GM18508 (cell line): ENCODE data around the gene CFAP97.

Experiments used
- ATAC-seq: cut with Tn5 transposase; IDR thresholded peaks from one replicate; pipeline ENCODE4 v1.9.1; 2021; ENCODE audit warnings: moderate number of reproducible peaks; ENCODE audit not compliant: insufficient read depth, unreplicated experiment

CFAP97 gene

DNA sequence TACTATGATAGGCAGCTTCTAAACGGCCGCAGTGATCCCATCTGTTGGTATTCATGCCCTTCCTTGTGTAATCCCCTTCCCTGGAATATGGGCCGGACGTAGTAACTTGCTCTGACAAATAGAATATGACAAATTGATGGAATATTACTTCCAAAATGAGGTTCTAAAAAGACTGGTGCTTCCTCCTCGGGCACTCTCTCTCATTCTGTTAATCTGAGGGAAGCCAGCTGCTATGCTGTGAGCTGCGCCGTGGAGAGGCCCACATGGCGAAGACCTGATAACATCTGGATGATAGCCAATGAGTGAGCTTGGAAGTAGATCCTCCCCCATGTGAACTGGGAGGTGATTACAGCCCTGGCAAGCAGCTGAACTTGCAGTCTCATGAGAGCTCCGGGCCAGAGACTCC lies 88.0 kb downstream of the CFAP97 start:
- no peak for ATAC-seq

- ATAC-seq = no peak
Observed at GRCh38 chr4:185113340-185113739, 90.5 kb downstream of the CFAP97 start.

DNA sequence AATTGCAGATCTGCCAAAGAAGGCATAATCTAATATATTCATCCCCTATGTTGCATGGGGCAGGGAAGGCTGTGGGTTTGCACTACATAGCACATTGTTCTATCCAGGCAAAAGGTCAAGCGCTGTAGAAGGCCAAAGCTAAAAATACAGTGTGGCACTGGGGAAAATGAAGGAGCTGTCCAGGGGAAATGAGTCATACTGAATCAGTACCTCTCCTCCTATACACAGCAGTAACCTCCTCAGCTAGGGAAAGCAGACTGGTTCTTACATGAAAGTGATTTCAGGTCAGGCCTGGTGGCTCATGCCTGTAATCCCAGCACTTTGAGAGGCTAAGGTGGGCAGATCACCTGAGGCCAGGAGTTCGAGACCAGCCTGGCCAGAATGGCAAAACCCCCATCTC lies 91.7 kb downstream of the CFAP97 start:
- ATAC-seq = no peak

DNA sequence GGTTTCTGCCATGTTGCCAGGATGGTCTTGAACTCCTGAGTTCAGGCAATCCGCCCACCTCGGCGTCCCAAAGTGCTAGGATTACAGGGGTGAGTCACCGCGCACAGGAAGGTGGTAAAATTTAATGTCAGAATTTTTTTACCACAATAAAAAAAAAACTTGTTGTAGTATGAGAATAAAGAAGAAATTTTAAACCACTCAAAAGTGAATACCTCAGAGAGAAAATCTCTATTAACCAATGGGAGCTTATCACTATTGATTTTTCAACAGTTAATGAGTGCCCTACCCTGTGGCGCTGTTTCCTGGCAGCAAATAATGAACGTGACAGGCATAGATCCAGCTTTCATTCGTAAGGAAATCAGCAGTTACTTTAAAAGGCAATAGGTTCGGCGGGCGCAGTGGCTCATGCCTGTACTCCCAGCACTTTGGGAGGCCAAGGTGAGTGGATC lies 93.4 kb downstream of the CFAP97 start:
- no peak for ATAC-seq

DNA sequence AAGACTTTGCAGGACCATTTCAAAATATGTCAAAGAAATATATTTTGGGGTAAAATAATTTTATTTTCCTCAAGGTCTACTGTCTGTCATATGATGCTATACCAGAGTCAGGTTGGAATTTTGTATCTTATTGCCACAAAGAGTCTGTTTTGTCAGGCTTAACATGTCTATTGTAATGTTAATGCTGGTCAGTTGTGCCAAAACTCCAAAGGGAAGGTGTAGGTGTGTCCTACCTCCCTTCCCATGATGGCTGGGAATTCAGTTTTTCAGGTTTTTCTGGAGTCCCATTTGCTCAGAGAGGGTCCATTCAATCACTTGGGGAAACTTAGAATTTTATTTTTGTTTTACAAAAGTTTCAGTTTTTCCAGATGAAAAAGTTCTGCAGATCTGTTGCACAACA lies 94.1 kb downstream of the CFAP97 start:
- ATAC-seq = no peak
